HepG2 (cell line): ENCODE data around the gene ZFP36L2. TPM values are rescaled to one million over a fixed set of nuclear protein-coding genes. Genes with fewer than 3 reads are reported as not detected.

Experiments used
- CEBPB ChIP-seq: IDR thresholded peaks from 2 replicates; pipeline ENCODE4 v1.6.1; 2011; ENCODE audit warnings: low read depth, low read length, improper control_type of control experiment, borderline replicate concordance
- FIP1L1 ChIP-seq: fragments of 200-400 bp; formaldehyde crosslinking; IDR thresholded peaks from 2 replicates; pipeline ENCODE4 v1.6.1; 2018; ENCODE audit warnings: low read depth, mild to moderate bottlenecking, low read length, moderate library complexity, borderline replicate concordance; ENCODE audit not compliant: insufficient read depth
- HCFC1 ChIP-seq: fragments of 150-350 bp; IDR thresholded peaks from 2 replicates; pipeline ENCODE4 v1.6.1; 2014; ENCODE audit warnings: low read depth, low read length
- ISX ChIP-seq: sonication (generic); formaldehyde crosslinking; conservative IDR thresholded peaks from 2 replicates; pipeline ENCODE4 v1.5.0; 2020; ENCODE audit warnings: missing genetic modification reagents
- JARID2 ChIP-seq: sonication (generic); formaldehyde crosslinking; IDR thresholded peaks from 2 replicates; pipeline ENCODE4 v1.8.1; 2023; ENCODE audit warnings: missing genetic modification reagents, inconsistent platforms; ENCODE audit not compliant: insufficient replicate concordance
- KLF12 ChIP-seq: sonication (generic); formaldehyde crosslinking; IDR thresholded peaks from 2 replicates; pipeline ENCODE4 v1.4.0; 2020; ENCODE audit warnings: missing genetic modification reagents, borderline replicate concordance
- MBD4 ChIP-seq: IDR thresholded peaks from 2 replicates; pipeline ENCODE4 v1.6.1; 2012; ENCODE audit warnings: low read length, inconsistent platforms, borderline replicate concordance
- MED13 ChIP-seq: sonication (generic); formaldehyde crosslinking; IDR thresholded peaks from 2 replicates; pipeline ENCODE4 v1.5.0; 2020; ENCODE audit warnings: missing genetic modification reagents
- NFRKB ChIP-seq: fragments of 450-650 bp; IDR thresholded peaks from 2 replicates; pipeline ENCODE4 v1.6.1; 2017
- PAX8 ChIP-seq: sonication (generic); formaldehyde crosslinking; IDR thresholded peaks from 2 replicates; pipeline ENCODE4 v1.8.0; 2022; ENCODE audit warnings: mild to moderate bottlenecking, missing genetic modification reagents, borderline replicate concordance
- REL ChIP-seq: sonication (generic); formaldehyde crosslinking; conservative IDR thresholded peaks from 2 replicates; pipeline ENCODE4 v1.8.0; 2022; ENCODE audit warnings: mild to moderate bottlenecking, missing genetic modification reagents, moderate library complexity
- SMARCC2 ChIP-seq: fragments of 450-650 bp; IDR thresholded peaks from 2 replicates; pipeline ENCODE4 v1.6.1; 2017; ENCODE audit warnings: antibody characterized with exemption, mild to moderate bottlenecking
- SRSF4 ChIP-seq: fragments of 200-400 bp; formaldehyde crosslinking; IDR thresholded peaks from one replicate; pipeline ENCODE4 v1.6.1; 2018; ENCODE audit warnings: mild to moderate bottlenecking, low read depth, low read length, moderate library complexity; ENCODE audit not compliant: poor library complexity, severe bottlenecking
- STAG1 ChIP-seq: sonication (generic); formaldehyde crosslinking; IDR thresholded peaks from 2 replicates; pipeline ENCODE4 v1.4.0; 2020; ENCODE audit warnings: missing genetic modification reagents
- ZNF224 ChIP-seq: sonication (generic); formaldehyde crosslinking; IDR thresholded peaks from 2 replicates; pipeline ENCODE4 v1.5.0; 2020; ENCODE audit warnings: mild to moderate bottlenecking, missing genetic modification reagents
- ZNF362 ChIP-seq: sonication (generic); formaldehyde crosslinking; IDR thresholded peaks from 2 replicates; pipeline ENCODE4 v1.4.0; 2020; ENCODE audit warnings: missing genetic modification reagents, mild to moderate bottlenecking, borderline replicate concordance
- ZNF781 ChIP-seq: sonication (generic); formaldehyde crosslinking; IDR thresholded peaks from 2 replicates; pipeline ENCODE4 v1.5.1; 2020; ENCODE audit warnings: borderline replicate concordance, mild to moderate bottlenecking, missing genetic modification reagents; ENCODE audit errors: not compliant biosample characterization
- ZSCAN20 ChIP-seq: sonication (generic); formaldehyde crosslinking; IDR thresholded peaks from 2 replicates; pipeline ENCODE4 v1.4.0; 2020; ENCODE audit warnings: missing genetic modification reagents, mild to moderate bottlenecking, borderline replicate concordance
- polyA plus RNA-seq, 8 experiments: library from polyadenylated mRNA; depleted of rRNA in 3 of 8; stranded (reverse) in 7 of 8; unstranded in 1 of 8; fragments of >200 nt; fragmentation: Illumina TruSeq in 4 of 8; extraction: Trizol in 4 of 8; gene quantifications; 2 replicates each; pipeline versions ENCODE4 v1.2.1 to v1.2.3, GENCODE V29; 2011 to 2016; ENCODE audit warnings: low read depth in 4 of 8, missing spikeins in 1 of 8, mixed read lengths in 1 of 8; ENCODE audit not compliant: insufficient read depth in 1 of 8
- total RNA-seq, 5 experiments: library from RNA; depleted of rRNA; stranded (reverse); fragments of >200 nt; fragmentation: Illumina TruSeq; extraction: Trizol; gene quantifications; 2 replicates each; pipeline ENCODE4 v1.2.3, GENCODE V29; 2016; ENCODE audit warnings: low read depth in 1 of 5
- TF ChIP-seq, protein P1 (sequence below): sonication (generic); formaldehyde crosslinking; IDR thresholded peaks from 2 replicates; pipeline ENCODE4 v1.8.0; 2022; ENCODE audit warnings: missing genetic modification reagents, mild to moderate bottlenecking, inconsistent platforms, borderline replicate concordance
- TF ChIP-seq, protein P2 (sequence below): sonication (generic); formaldehyde crosslinking; IDR thresholded peaks from 2 replicates; pipeline ENCODE4 v1.4.0; 2020; ENCODE audit warnings: missing genetic modification reagents
- TF ChIP-seq, protein P3 (sequence below): sonication (generic); formaldehyde crosslinking; IDR thresholded peaks from 2 replicates; pipeline ENCODE4 v1.4.0; 2020; ENCODE audit warnings: missing genetic modification reagents
- TF ChIP-seq, protein P4 (sequence below): sonication (generic); formaldehyde crosslinking; IDR thresholded peaks from 2 replicates; pipeline ENCODE4 v1.5.0; 2020; ENCODE audit warnings: missing genetic modification reagents

The ZFP36L2 gene
- total and polyA plus RNA-seq, 2 of the 13 experiments (the other 11 are each of a cell fraction or from before 2014, with no cell fraction given), result 11.2 to 21.8 TPM

- TF ChIP-seq HCFC1, result no peak
- no peak for TF ChIP-seq MBD4
- TF ChIP-seq MED13 (CRISPR knock-in tag), result no peak
- no peak for TF ChIP-seq KLF12
- no peak for TF ChIP-seq FIP1L1
- TF ChIP-seq ISX, result no peak
- no peak for TF ChIP-seq ZNF781
- TF ChIP-seq PAX8 (CRISPR knock-in tag), result no peak
- TF ChIP-seq, protein P1, sequence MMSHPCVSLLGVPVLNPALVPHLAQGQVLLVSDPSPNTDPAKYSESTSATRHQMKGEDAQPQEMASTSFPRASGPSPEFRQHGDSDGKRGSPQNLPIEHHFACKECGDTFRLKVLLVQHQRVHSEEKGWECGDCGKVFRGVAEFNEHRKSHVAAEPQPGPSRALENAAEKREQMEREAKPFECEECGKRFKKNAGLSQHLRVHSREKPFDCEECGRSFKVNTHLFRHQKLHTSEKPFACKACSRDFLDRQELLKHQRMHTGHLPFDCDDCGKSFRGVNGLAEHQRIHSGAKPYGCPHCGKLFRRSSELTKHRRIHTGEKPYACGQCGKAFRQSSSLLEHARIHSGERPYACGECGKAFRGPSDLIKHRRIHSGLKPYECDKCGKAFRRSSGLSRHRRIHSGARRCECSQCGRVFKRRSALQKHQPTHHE (CRISPR knock-in tag), result no peak
- no peak for TF ChIP-seq CEBPB
- TF ChIP-seq, protein P2, sequence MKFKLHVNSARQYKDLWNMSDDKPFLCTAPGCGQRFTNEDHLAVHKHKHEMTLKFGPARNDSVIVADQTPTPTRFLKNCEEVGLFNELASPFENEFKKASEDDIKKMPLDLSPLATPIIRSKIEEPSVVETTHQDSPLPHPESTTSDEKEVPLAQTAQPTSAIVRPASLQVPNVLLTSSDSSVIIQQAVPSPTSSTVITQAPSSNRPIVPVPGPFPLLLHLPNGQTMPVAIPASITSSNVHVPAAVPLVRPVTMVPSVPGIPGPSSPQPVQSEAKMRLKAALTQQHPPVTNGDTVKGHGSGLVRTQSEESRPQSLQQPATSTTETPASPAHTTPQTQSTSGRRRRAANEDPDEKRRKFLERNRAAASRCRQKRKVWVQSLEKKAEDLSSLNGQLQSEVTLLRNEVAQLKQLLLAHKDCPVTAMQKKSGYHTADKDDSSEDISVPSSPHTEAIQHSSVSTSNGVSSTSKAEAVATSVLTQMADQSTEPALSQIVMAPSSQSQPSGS (CRISPR knock-in tag), result no peak
- no peak for TF ChIP-seq SRSF4
- TF ChIP-seq NFRKB, result no peak
- TF ChIP-seq REL (CRISPR knock-in tag), result no peak
- 0 out of 2 replicates have a peak, but pooled peaks have one; percentile 35 for TF ChIP-seq ZSCAN20
- no peak for TF ChIP-seq ZNF362
- no peak for TF ChIP-seq SMARCC2
- TF ChIP-seq, protein P3, sequence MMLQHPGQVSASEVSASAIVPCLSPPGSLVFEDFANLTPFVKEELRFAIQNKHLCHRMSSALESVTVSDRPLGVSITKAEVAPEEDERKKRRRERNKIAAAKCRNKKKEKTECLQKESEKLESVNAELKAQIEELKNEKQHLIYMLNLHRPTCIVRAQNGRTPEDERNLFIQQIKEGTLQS (CRISPR knock-in tag), result no peak
- TF ChIP-seq JARID2 (CRISPR knock-in tag), result no peak
- TF ChIP-seq ZNF224 (CRISPR knock-in tag), result 0 out of 2 replicates have a peak, but pooled peaks have one; percentile 39
- TF ChIP-seq STAG1 (CRISPR knock-in tag), result no peak
- TF ChIP-seq, protein P4, sequence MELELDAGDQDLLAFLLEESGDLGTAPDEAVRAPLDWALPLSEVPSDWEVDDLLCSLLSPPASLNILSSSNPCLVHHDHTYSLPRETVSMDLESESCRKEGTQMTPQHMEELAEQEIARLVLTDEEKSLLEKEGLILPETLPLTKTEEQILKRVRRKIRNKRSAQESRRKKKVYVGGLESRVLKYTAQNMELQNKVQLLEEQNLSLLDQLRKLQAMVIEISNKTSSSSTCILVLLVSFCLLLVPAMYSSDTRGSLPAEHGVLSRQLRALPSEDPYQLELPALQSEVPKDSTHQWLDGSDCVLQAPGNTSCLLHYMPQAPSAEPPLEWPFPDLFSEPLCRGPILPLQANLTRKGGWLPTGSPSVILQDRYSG (CRISPR knock-in tag), result no peak
These were observed 8.2 kb downstream of the ZFP36L2 start (continued) for GRCh38 chr2:43218155-43218701.
